ENCODE data around the gene PRKG1.

PRKG1 gene

GRCh38 chr10:51766423-51767102 lies 692.3 kb downstream of the PRKG1 start:
- DNase-seq (ENCODE audit: low read depth): no peak
- no peak for TF ChIP-seq CTCF (IDR thresholded peaks at IDR 0.05; ENCODE audit: insufficient read depth, low read depth, low read length, missing control alignments)

GRCh38 chr10:51767103-51767763 lies 692.9 kb downstream of the PRKG1 start:
- no peak overlapping the region for H3K4me3 ChIP-seq (ENCODE audit: low read depth, low read length)
- DNase-seq (ENCODE audit: low read depth): no peak
- TF ChIP-seq CTCF (IDR thresholded peaks at IDR 0.05; ENCODE audit: insufficient read depth, low read depth, low read length, missing control alignments): no peak

More at GRCh38 chr10:51766423-51767102, 692.3 kb downstream of the PRKG1 start:
- H3K4me3 ChIP-seq (ENCODE audit: low read depth, low read length): no peak overlapping the region

DNA sequence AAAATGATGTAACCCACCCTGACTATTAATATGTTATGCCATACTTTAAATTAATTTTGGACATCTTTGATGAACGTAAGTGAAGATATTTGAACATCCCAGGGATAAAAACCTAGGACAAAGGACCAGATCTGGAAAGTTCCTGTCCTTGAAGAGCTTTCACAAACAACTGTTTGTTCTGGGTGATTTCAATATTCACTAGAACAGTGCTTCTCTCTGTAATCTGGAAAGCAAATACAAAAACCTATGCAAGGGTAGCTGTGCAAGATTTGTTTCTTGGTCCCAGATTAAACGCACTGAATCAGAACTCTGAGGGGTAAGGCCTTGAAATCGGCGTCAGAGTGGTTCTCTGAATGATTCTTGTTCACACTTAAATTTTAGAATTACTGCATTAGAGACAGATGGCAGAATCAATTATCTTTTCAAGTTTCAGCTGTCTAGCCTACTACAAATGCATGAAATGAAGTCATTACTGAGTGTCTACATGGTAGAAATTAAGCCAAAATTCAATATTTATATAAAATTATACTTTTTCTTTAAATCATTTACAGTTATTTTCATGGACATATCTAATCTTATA lies 694.7 kb downstream of the PRKG1 start:
- no peak for TF ChIP-seq CTCF (IDR thresholded peaks at IDR 0.05; ENCODE audit: insufficient read depth, low read depth, low read length, missing control alignments)
- DNase-seq (ENCODE audit: low read depth): no peak
- no peak overlapping the region for H3K4me3 ChIP-seq (ENCODE audit: low read depth, low read length)

GRCh38 chr10:51770709-51771108 lies 696.4 kb downstream of the PRKG1 start:
- H3K4me3 ChIP-seq (ENCODE audit: low read depth, low read length): no peak overlapping the region
- no peak for DNase-seq (ENCODE audit: low read depth)
- no peak for TF ChIP-seq CTCF (IDR thresholded peaks at IDR 0.05; ENCODE audit: insufficient read depth, low read depth, low read length, missing control alignments)

DNA sequence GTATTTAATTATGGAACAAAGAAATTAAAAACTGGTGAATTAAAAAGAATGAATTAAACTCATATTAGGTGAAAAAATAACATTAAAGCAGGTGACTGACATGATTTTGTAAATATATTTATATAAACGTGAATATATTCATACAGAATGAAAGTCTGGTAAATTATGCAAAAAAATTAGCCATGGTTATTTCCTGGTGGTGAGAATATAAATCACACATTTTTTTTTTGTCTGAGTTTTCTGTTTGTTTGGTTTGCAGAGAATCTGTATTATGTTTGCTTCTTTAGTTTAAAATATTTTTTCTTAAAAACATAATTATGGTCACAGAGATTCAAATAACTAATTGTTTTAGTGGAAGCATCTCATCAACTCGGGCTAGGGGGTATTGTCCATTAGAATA lies 698.1 kb downstream of the PRKG1 start:
- DNase-seq (ENCODE audit: low read depth): no peak
- H3K4me3 ChIP-seq (ENCODE audit: low read depth, low read length): no peak overlapping the region
- no peak for TF ChIP-seq CTCF (IDR thresholded peaks at IDR 0.05; ENCODE audit: insufficient read depth, low read depth, low read length, missing control alignments)

DNA sequence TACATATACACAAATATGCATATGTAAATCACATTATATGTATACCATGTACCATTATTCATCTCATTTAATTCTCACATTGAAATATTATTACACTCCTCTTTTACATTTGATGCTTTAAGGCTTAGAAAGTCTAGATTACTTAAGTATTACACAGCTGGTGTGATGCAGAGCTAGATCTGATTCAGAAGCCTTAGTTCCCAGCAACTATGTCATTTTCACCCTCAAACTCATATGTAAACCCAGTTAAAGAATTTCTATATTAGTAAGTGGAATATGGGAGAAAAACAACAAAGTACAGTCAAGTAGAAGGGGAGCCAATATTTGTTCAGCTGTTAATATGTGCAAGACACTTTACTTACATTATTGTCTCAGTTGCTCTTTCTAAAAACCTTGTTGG lies 699.4 kb downstream of the PRKG1 start:
- TF ChIP-seq CTCF (IDR thresholded peaks at IDR 0.05; ENCODE audit: insufficient read depth, low read depth, low read length, missing control alignments): no peak
- no peak overlapping the region for H3K4me3 ChIP-seq (ENCODE audit: low read depth, low read length)
- DNase-seq (ENCODE audit: low read depth): no peak
